Measurements from ENCODE around the gene TYW5.

TYW5 gene

DNA sequence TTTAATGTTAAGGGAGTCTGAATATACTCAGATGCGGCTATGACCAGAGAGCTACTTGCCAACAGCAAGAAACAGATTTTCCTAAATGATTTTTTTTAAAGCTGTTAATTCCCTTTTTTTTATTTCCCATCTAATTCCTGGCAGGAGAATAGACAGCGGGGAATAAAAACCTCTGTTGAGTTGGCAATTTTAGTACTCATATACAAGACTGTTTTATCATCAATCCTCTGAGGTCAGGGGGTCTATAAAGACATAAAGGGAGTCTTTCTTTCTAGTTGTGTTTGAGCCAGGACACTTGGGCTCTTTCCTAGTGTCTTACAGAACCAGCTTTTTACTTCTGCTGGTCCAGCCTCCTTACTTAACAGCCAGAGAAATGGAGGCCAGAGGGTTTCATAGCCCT, 29.5 kb upstream of the TYW5 start:
- no peak overlapping the region for H3K4me3 ChIP-seq (ENCODE audit: low read depth, low read length)
- TF ChIP-seq, protein P1, sequence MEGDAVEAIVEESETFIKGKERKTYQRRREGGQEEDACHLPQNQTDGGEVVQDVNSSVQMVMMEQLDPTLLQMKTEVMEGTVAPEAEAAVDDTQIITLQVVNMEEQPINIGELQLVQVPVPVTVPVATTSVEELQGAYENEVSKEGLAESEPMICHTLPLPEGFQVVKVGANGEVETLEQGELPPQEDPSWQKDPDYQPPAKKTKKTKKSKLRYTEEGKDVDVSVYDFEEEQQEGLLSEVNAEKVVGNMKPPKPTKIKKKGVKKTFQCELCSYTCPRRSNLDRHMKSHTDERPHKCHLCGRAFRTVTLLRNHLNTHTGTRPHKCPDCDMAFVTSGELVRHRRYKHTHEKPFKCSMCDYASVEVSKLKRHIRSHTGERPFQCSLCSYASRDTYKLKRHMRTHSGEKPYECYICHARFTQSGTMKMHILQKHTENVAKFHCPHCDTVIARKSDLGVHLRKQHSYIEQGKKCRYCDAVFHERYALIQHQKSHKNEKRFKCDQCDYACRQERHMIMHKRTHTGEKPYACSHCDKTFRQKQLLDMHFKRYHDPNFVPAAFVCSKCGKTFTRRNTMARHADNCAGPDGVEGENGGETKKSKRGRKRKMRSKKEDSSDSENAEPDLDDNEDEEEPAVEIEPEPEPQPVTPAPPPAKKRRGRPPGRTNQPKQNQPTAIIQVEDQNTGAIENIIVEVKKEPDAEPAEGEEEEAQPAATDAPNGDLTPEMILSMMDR (IDR thresholded peaks at IDR 0.05; ENCODE audit: control insufficient read depth, extremely low read depth, insufficient read depth) = no peak
- no peak for DNase-seq (ENCODE audit: low read depth)

DNA sequence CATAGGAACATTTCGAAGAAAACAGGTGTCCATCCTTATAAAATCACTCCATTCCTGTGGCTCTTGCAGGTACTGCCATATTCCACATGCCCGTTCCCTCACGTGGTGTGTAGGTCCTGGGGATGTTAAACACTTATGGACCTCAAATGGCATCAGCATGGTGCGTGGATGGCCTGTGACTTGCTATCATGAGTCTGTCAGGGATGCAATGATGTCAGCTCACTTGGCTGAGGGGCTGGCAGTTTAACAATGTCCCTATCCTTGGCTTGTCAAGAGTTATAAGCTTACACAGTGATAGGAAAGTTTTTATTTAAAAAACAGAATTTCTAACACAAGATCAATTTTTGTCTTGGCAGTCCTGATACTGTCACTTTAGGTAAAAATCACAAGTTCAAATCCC, 28.9 kb upstream of the TYW5 start:
- H3K4me3 ChIP-seq (ENCODE audit: low read depth, low read length) = no peak overlapping the region
- DNase-seq (ENCODE audit: low read depth) = no peak
- TF ChIP-seq, protein P1 (IDR thresholded peaks at IDR 0.05; ENCODE audit: control insufficient read depth, extremely low read depth, insufficient read depth) = no peak

DNA sequence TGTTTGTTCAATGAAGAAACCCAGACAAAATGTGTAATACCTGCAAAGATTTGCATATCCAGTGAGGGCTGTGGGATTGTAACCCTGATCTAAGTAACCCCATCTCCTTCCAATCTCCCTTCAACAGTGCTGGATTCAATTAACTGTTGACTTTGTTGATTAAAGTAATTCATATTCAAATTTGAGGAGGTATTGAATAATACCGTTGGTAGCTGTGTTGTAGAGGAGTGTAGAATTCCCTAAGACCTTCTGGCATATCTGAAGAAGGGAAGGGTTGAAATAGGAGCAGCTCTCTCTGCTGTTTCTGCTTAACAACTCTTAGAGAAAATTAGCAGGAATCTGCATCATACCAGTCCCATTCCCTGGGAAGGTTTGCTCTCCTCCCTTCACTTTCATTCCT, 28.2 kb upstream of the TYW5 start:
- TF ChIP-seq, protein P1 (IDR thresholded peaks at IDR 0.05; ENCODE audit: control insufficient read depth, extremely low read depth, insufficient read depth) = no peak
- H3K4me3 ChIP-seq (ENCODE audit: low read depth, low read length) = no peak overlapping the region
- no peak for DNase-seq (ENCODE audit: low read depth)

DNA sequence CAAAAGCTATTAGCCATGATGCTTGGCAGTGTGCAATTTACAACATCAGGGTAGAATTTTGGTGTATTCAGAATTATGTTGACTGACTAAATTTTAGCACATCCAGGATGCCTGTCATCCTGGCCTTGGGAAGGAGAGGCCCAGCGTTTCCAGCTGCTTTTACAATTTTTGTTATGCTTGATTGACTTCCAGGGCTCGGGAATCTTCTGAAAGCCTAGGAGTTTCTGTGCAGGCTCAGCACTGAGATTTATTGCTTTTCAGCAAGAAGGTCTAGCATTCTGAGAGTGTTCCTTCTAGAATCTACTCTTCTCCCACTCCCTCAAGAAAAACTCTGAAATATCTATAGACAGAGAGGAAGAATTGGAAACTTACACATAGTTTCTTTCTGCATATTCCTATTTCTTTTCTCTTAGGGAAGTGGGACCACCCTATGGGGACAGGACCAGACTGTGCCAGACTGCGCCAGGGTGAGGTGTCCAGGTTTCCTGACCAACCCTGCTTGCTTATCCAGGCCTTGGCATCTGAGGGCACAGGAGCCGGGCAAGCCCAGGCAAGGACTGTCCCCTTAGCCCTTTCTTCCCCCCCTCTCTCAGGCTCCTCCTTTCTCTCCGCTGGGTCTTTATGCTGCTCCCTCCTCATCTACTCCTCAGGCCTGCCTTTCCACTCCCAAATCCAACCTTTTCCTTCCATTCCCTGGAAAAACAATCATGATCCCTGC, 27.0 kb upstream of the TYW5 start:
- no peak overlapping the region for H3K4me3 ChIP-seq (ENCODE audit: low read depth, low read length)
- TF ChIP-seq, protein P1 (IDR thresholded peaks at IDR 0.05; ENCODE audit: control insufficient read depth, extremely low read depth, insufficient read depth) = no peak
- DNase-seq (ENCODE audit: low read depth) = no peak

DNA sequence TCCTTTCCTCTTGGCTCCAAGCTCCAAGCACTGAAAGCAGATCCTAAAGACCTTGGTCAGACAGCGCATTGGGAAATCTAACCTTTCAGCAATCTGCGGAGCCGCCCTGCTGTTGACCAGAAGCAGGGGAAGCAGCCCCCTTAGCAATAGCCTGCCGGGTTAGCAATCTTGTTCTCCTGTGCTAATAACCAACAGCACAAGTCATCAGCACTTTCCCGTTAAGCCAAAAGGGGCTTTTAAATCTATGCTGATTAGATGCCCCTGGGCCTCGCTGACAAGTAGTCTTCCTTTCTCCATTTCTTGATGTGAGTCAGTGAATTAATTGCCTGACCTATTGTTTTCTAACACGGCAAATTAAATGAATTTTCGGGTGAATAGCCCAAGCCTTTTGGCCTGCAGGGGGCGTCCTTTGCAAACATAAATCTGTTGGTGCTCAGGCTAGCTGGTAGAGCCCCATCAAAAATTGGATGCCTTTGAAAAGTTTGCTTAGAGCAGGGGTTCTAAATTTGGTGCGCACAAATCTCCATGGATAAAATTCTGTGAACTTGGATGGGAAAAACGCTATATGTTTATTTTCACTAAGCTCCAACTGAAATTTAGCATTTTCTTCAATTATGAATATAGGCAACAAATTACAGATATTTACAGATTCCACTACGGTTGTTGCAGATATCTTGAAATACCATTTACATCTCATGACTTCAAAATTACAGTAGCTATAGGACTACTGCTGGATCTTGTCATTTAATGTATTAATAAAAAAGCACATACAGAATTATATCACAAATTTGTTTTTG, 24.7 kb upstream of the TYW5 start:
- peak; percentile 21 for DNase-seq (ENCODE audit: low read depth)
- no peak overlapping the region for H3K4me3 ChIP-seq (ENCODE audit: low read depth, low read length)
- TF ChIP-seq, protein P1 (IDR thresholded peaks at IDR 0.05; ENCODE audit: control insufficient read depth, extremely low read depth, insufficient read depth) = peak; percentile 76

DNA sequence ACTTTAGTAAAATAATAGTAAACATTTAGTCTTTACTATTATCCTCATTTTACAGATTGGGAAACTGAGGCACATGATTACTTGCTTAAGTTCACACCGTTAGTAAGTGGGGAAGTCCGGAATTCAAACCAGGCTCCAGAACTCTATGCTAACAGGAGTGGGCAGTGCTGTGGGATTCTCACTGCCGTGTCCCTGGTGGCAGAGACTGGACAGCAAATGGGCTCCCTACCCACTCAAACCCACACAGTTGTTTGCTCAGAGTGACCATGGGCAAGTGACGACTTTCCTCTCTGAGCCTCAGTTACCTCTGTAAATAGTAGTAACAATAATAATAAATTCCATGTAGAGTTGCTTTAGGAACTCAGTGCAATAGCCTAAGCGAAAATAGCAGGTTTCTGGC, 24.1 kb upstream of the TYW5 start:
- no peak overlapping the region for H3K4me3 ChIP-seq (ENCODE audit: low read depth, low read length)
- TF ChIP-seq, protein P1 (IDR thresholded peaks at IDR 0.05; ENCODE audit: control insufficient read depth, extremely low read depth, insufficient read depth) = no peak
- DNase-seq (ENCODE audit: low read depth) = no peak
